IMR-90 (cell line): ENCODE results near the gene ELP4. TPM values are rescaled to one million over a fixed set of nuclear protein-coding genes. Genes with fewer than 3 reads are reported as not detected.

Source experiments
- ATAC-seq: fragments of 200-7000 bp; cut with Tn5 transposase; 2 replicates; pipeline ENCODE4 v1.9.1; 2020; ENCODE audit warnings: low read depth, mild to moderate bottlenecking, moderate library complexity
- BruUV-seq: library from RNA; stranded (reverse); fragments of 400-500 nt; replicated peaks from 2 replicates; lab custom pipeline; 2021; lab: Mats Ljungman, UMichigan
- CTCF ChIA-PET: fragments of 300-600 bp; formaldehyde crosslinking; extraction: SDS; loops from one replicate; lab custom pipeline; 2021; ENCODE audit warnings: antibody characterized with exemption; lab: Yijun Ruan, JAX
- POLR2A ChIA-PET: fragments of 300-600 bp; sonication (Branson Sonifier 250); formaldehyde crosslinking; loops from one replicate; lab custom pipeline; 2022; ENCODE audit warnings: antibody characterized with exemption; ENCODE audit not compliant: unreplicated experiment; lab: Charles Lee
- DNase-seq: peaks from one replicate; pipeline ENCODE4 v3.0.0; 2013
- H2AFZ ChIP-seq: replicated peaks from 2 replicates; pipeline ENCODE3; 2013; ENCODE audit warnings: low read length, mild to moderate bottlenecking; ENCODE audit not compliant: poor library complexity
- H2AK5ac ChIP-seq: 2 replicates; pipeline ENCODE4 v1.6.1; 2013; ENCODE audit warnings: low read depth, low read length, inconsistent platforms
- H2AK9ac ChIP-seq: replicated peaks from 2 replicates; pipeline ENCODE3; 2013; ENCODE audit warnings: mild to moderate bottlenecking, low read depth, low read length, moderate library complexity; ENCODE audit not compliant: poor library complexity
- H2BK120ac ChIP-seq: 2 replicates; pipeline ENCODE4 v1.6.1; 2013; ENCODE audit warnings: low read depth, low read length, inconsistent platforms
- H2BK15ac ChIP-seq: 3 replicates; pipeline ENCODE4 v1.6.1; 2013; ENCODE audit warnings: low read depth, low read length, inconsistent platforms
- H2BK20ac ChIP-seq: 2 replicates; pipeline ENCODE4 v1.6.1; 2013; ENCODE audit warnings: low read depth, mild to moderate bottlenecking, inconsistent platforms, low read length, moderate library complexity
- H2BK5ac ChIP-seq: 2 replicates; pipeline ENCODE4 v1.6.1; 2013; ENCODE audit warnings: mild to moderate bottlenecking, low read depth, low read length, inconsistent platforms; ENCODE audit not compliant: poor library complexity, severe bottlenecking
- H3K14ac ChIP-seq: replicated peaks from 2 replicates; pipeline ENCODE4 v1.6.1; 2013; ENCODE audit warnings: low read depth, low read length, inconsistent platforms
- H3K18ac ChIP-seq: 2 replicates; pipeline ENCODE4 v1.6.1; 2013; ENCODE audit warnings: low read depth, low read length, control low read depth
- H3K23ac ChIP-seq: 2 replicates; pipeline ENCODE4 v1.6.1; 2013; ENCODE audit warnings: low read depth, low read length, inconsistent platforms
- H3K27ac ChIP-seq: 2 replicates; pipeline ENCODE4 v1.5.1; 2013; ENCODE audit warnings: mild to moderate bottlenecking, control low read depth, low read length; ENCODE audit not compliant: insufficient read depth
- H3K27me3 ChIP-seq: 2 replicates; pipeline ENCODE4 v1.6.1; 2013; ENCODE audit warnings: low read length; ENCODE audit not compliant: control insufficient read depth, insufficient read depth
- H3K36me3 ChIP-seq: 2 replicates; pipeline ENCODE4 v1.6.1; 2013; ENCODE audit warnings: low read length, mixed read lengths; ENCODE audit not compliant: control insufficient read depth, insufficient read depth
- H3K4ac ChIP-seq: 2 replicates; pipeline ENCODE4 v1.6.1; 2013; ENCODE audit warnings: low read depth, low read length, inconsistent platforms
- H3K4me1 ChIP-seq: 2 replicates; pipeline ENCODE4 v1.6.1; 2013; ENCODE audit warnings: low read length, mixed read lengths; ENCODE audit not compliant: control insufficient read depth, insufficient read depth
- H3K4me2 ChIP-seq: 2 replicates; pipeline ENCODE4 v1.6.1; 2013; ENCODE audit warnings: low read depth, mild to moderate bottlenecking, control low read depth, low read length, moderate library complexity
- H3K4me3 ChIP-seq: 2 replicates; pipeline ENCODE4 v1.5.1; 2013; ENCODE audit warnings: low read depth, mild to moderate bottlenecking, control low read depth, low read length, moderate library complexity; ENCODE audit not compliant: insufficient read depth
- H3K56ac ChIP-seq: 2 replicates; pipeline ENCODE4 v1.6.1; 2013; ENCODE audit warnings: low read length, inconsistent platforms; ENCODE audit not compliant: insufficient read depth; ENCODE audit errors: extremely low read depth
- H3K79me1 ChIP-seq, 2 experiments: 2 replicates each; pipeline ENCODE4 v1.6.1; 2013; ENCODE audit warnings: low read length in 2 of 2, inconsistent platforms in 1 of 2, low read depth in 1 of 2
- H3K9ac ChIP-seq: 2 replicates; pipeline ENCODE4 v1.6.1; 2013; ENCODE audit warnings: low read depth, low read length, control low read depth
- H3K9me1 ChIP-seq: 2 replicates; pipeline ENCODE4 v1.6.1; 2013; ENCODE audit warnings: low read length, inconsistent platforms; ENCODE audit not compliant: insufficient read depth
- H3K9me3 ChIP-seq: 2 replicates; pipeline ENCODE4 v1.6.1; 2013; ENCODE audit warnings: low read length; ENCODE audit not compliant: control insufficient read depth, insufficient read depth
- H4K20me1 ChIP-seq: 2 replicates; pipeline ENCODE4 v1.6.1; 2013; ENCODE audit warnings: low read length, inconsistent platforms; ENCODE audit not compliant: insufficient read depth
- H4K5ac ChIP-seq: 2 replicates; pipeline ENCODE4 v1.6.1; 2013; ENCODE audit warnings: mild to moderate bottlenecking, low read depth, low read length, control low read depth
- H4K8ac ChIP-seq, 2 experiments: 2 replicates each; pipeline ENCODE4 v1.6.1; 2013; ENCODE audit warnings: low read depth in 2 of 2, low read length in 2 of 2, control low read depth in 1 of 2, inconsistent platforms in 1 of 2
- H4K91ac ChIP-seq: 2 replicates; pipeline ENCODE4 v1.6.1; 2013; ENCODE audit warnings: low read depth, low read length, inconsistent platforms; ENCODE audit not compliant: insufficient read depth
- BHLHE40 ChIP-seq: fragments of 150-350 bp; IDR thresholded peaks from 2 replicates; pipeline ENCODE4 v1.6.1; 2016; ENCODE audit warnings: mild to moderate bottlenecking, low read depth, low read length
- CHD1 ChIP-seq: IDR thresholded peaks from 2 replicates; pipeline ENCODE4 v1.6.1; 2012; ENCODE audit warnings: low read depth, low read length, improper control_type of control experiment
- ELK1 ChIP-seq: fragments of 150-350 bp; IDR thresholded peaks from 2 replicates; pipeline ENCODE4 v1.6.1; 2016; ENCODE audit warnings: low read depth, mild to moderate bottlenecking, low read length, moderate library complexity, borderline replicate concordance
- FOS ChIP-seq: fragments of 150-350 bp; IDR thresholded peaks from 2 replicates; pipeline ENCODE4 v1.6.1; 2016; ENCODE audit warnings: low read depth, low read length
- MAFK ChIP-seq: IDR thresholded peaks from 2 replicates; pipeline ENCODE4 v1.6.1; 2012; ENCODE audit warnings: low read depth, low read length, improper control_type of control experiment
- MAZ ChIP-seq: IDR thresholded peaks from 2 replicates; pipeline ENCODE4 v1.6.1; 2012; ENCODE audit warnings: low read depth, mild to moderate bottlenecking, low read length, improper control_type of control experiment, moderate library complexity, borderline replicate concordance
- MXI1 ChIP-seq: IDR thresholded peaks from 2 replicates; pipeline ENCODE4 v1.6.1; 2012; ENCODE audit warnings: low read depth, mild to moderate bottlenecking, low read length, moderate library complexity, borderline replicate concordance
- NFE2L2 ChIP-seq: fragments of 150-350 bp; IDR thresholded peaks from 2 replicates; pipeline ENCODE4 v1.6.1; 2016; ENCODE audit warnings: low read depth, mild to moderate bottlenecking, low read length
- POLR2A ChIP-seq: IDR thresholded peaks from 2 replicates; pipeline ENCODE4 v1.6.1; 2012; ENCODE audit warnings: mild to moderate bottlenecking, low read depth, low read length
- RAD21 ChIP-seq: IDR thresholded peaks from 2 replicates; pipeline ENCODE4 v1.6.1; 2012; ENCODE audit warnings: low read length, improper control_type of control experiment
- RCOR1 ChIP-seq: IDR thresholded peaks from 2 replicates; pipeline ENCODE4 v1.6.1; 2012; ENCODE audit warnings: mild to moderate bottlenecking, low read length, improper control_type of control experiment; ENCODE audit not compliant: insufficient replicate concordance
- RFX5 ChIP-seq: IDR thresholded peaks from 2 replicates; pipeline ENCODE4 v1.8.0; 2012; ENCODE audit warnings: low read depth, mild to moderate bottlenecking, low read length, moderate library complexity
- SMC3 ChIP-seq: fragments of 150-350 bp; IDR thresholded peaks from 2 replicates; pipeline ENCODE4 v1.6.1; 2016; ENCODE audit warnings: low read depth, mild to moderate bottlenecking, antibody characterized with exemption, low read length, moderate library complexity
- WGBS, 2 experiments: methylation state at CpG; one replicate each; pipeline versions ENCODE4 v1.1.5 to v1.1.7; 2013; ENCODE audit warnings: missing lambda C conversion rate in 2 of 2; ENCODE audit not compliant: insufficient read length in 1 of 2; ENCODE audit errors: extremely low coverage in 2 of 2; 5-methylcytosine and 5-hydroxymethylcytosine counted together
- dilution Hi-C: fragments of 300-500 bp; cut with HindIII; formaldehyde crosslinking; loops from one replicate; pipeline ENCODE4 v1.14.3; 2018; ENCODE audit warnings: low sequenced_read_pairs; ENCODE audit not compliant: unreplicated experiment
- in situ Hi-C: fragments of 300-500 bp; cut with MboI; formaldehyde crosslinking; loops from 3 replicates; pipeline ENCODE4 v1.14.3; 2019; ENCODE audit warnings: low sequenced_read_pairs, inconsistent platforms, mixed read lengths
- intact Hi-C: fragments of 100-400 bp; cut with micrococcal nuclease; formaldehyde crosslinking; loops from 2 replicates; pipeline ENCODE4 v1.10.0; 2022
- polyA plus RNA-seq, 3 experiments: library from polyadenylated mRNA; depleted of rRNA; stranded (reverse); fragments of >200 nt; gene quantifications; 2 replicates each; pipeline ENCODE4 v1.2.3, GENCODE V29; 2012; ENCODE audit warnings: low replicate concordance in 1 of 3
- total RNA-seq: library from RNA; depleted of rRNA; stranded (reverse); fragments of >200 nt; gene quantifications from 2 replicates; pipeline ENCODE4 v1.2.3, GENCODE V29; 2012
- TF ChIP-seq, protein P1 (sequence below): fragments of 150-350 bp; IDR thresholded peaks from 2 replicates; pipeline ENCODE4 v1.6.1; 2017; ENCODE audit warnings: mild to moderate bottlenecking, antibody characterized with exemption, low read length, low read depth
- TF ChIP-seq, protein P2 (sequence below): conservative IDR thresholded peaks from 2 replicates; pipeline ENCODE4 v1.5.1; 2012; ENCODE audit warnings: mild to moderate bottlenecking, low read depth, low read length, improper control_type of control experiment

The ELP4 gene
- total and polyA plus RNA-seq, 2 of the 4 experiments (the other 2 are of a cell fraction), result 8.4 to 20.4 TPM

GRCh38 chr11:31720671-31721365 lies 211.3 kb downstream of the ELP4 start:
- no peak overlapping the region for H4K8ac ChIP-seq
- WGBS, 2 experiments, result no CpG with 5 or more reads among the region's 3 CpGs
- no peak overlapping the region for H2AK9ac ChIP-seq
- DNase-seq (no peak), ATAC-seq (no peak)
- no peak overlapping the region for H3K4me2 ChIP-seq
- no peak overlapping the region for H3K14ac ChIP-seq
- H3K9me1 ChIP-seq, result no peaks in the 10 kb centered on the region; the same call in 1 of the 2 replicates
- no peak overlapping the region for H4K5ac ChIP-seq
- no peaks in the 10 kb centered on the region for H3K36me3 ChIP-seq
- intact Hi-C loops (no loop called here), dilution Hi-C loops (no loop called here), in situ Hi-C loops (no loop called here)
- no peak overlapping the region for H3K4me3 ChIP-seq
- H2BK5ac ChIP-seq, result no peak overlapping the region
- ChIA-PET POLR2A (no interaction called here), CTCF (no interaction called here)
- H3K18ac ChIP-seq, result no peak overlapping the region
- H3K4me1 ChIP-seq, result no peaks in the 10 kb centered on the region
- no peak overlapping the region for H2BK20ac ChIP-seq
- no peaks in the 10 kb centered on the region for H3K27me3 ChIP-seq
- H3K56ac ChIP-seq, result no peak overlapping the region
- H2AK5ac ChIP-seq, result no peak overlapping the region
- no peak overlapping the region for H3K9ac ChIP-seq
- no peaks in the 10 kb centered on the region for H3K79me1 ChIP-seq
- H2AFZ ChIP-seq, result no peak overlapping the region
- no peak for TF ChIP-seq CHD1
- TF ChIP-seq MXI1, result no peak
- TF ChIP-seq, protein P1, sequence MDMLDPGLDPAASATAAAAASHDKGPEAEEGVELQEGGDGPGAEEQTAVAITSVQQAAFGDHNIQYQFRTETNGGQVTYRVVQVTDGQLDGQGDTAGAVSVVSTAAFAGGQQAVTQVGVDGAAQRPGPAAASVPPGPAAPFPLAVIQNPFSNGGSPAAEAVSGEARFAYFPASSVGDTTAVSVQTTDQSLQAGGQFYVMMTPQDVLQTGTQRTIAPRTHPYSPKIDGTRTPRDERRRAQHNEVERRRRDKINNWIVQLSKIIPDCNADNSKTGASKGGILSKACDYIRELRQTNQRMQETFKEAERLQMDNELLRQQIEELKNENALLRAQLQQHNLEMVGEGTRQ, result no peak
- no peak for TF ChIP-seq POLR2A
- TF ChIP-seq BHLHE40, result no peak
- TF ChIP-seq FOS, result no peak
- no peak for TF ChIP-seq NFE2L2
- TF ChIP-seq ELK1, result no peak
- TF ChIP-seq RCOR1, result no peak
- no peak for TF ChIP-seq RAD21
- TF ChIP-seq SMC3, result no peak
- no peak for TF ChIP-seq MAFK
- no peak for TF ChIP-seq RFX5
- TF ChIP-seq MAZ, result no peak
- TF ChIP-seq, protein P2, sequence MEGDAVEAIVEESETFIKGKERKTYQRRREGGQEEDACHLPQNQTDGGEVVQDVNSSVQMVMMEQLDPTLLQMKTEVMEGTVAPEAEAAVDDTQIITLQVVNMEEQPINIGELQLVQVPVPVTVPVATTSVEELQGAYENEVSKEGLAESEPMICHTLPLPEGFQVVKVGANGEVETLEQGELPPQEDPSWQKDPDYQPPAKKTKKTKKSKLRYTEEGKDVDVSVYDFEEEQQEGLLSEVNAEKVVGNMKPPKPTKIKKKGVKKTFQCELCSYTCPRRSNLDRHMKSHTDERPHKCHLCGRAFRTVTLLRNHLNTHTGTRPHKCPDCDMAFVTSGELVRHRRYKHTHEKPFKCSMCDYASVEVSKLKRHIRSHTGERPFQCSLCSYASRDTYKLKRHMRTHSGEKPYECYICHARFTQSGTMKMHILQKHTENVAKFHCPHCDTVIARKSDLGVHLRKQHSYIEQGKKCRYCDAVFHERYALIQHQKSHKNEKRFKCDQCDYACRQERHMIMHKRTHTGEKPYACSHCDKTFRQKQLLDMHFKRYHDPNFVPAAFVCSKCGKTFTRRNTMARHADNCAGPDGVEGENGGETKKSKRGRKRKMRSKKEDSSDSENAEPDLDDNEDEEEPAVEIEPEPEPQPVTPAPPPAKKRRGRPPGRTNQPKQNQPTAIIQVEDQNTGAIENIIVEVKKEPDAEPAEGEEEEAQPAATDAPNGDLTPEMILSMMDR, result no peak
- H2BK15ac ChIP-seq, result no peak overlapping the region
- H3K4ac ChIP-seq, result no peak overlapping the region
- H3K23ac ChIP-seq, result no peak overlapping the region
- H3K9me3 ChIP-seq, result no peaks in the 10 kb centered on the region
- no peak overlapping the region for H4K91ac ChIP-seq
- no peak overlapping the region for H2BK120ac ChIP-seq
- BruUV-seq, result no TSS peak
- H4K20me1 ChIP-seq, result no peaks in the 10 kb centered on the region
- H3K27ac ChIP-seq, result no peak overlapping the region
